Astrocyte of the spinal cord (primary cell): ENCODE results near the gene DMAC2L.
"Not testable (repeated sequence)": the region's sequence is repeated elsewhere in the genome, so short reads cannot be mapped to it uniquely, and the experiment has no call there.

Experiments used
- DNase-seq: peaks from one replicate; pipeline ENCODE4 v3.0.0; 2011; ENCODE audit warnings: low read depth, low spot score
- H3K4me3 ChIP-seq: 2 replicates; pipeline ENCODE4 v1.5.1; 2011; ENCODE audit warnings: low read depth, mild to moderate bottlenecking, low read length, moderate library complexity
- in situ Hi-C: cut with HindIII; loops from 2 replicates; pipeline ENCODE4 v1.10.0; 2017; ENCODE audit warnings: low sequenced_read_pairs
- TF ChIP-seq, protein P1 (sequence below): IDR thresholded peaks from 2 replicates; pipeline ENCODE4 v1.5.1; 2012; ENCODE audit warnings: low read depth, mild to moderate bottlenecking, low read length, inconsistent platforms

The DMAC2L gene

DNA sequence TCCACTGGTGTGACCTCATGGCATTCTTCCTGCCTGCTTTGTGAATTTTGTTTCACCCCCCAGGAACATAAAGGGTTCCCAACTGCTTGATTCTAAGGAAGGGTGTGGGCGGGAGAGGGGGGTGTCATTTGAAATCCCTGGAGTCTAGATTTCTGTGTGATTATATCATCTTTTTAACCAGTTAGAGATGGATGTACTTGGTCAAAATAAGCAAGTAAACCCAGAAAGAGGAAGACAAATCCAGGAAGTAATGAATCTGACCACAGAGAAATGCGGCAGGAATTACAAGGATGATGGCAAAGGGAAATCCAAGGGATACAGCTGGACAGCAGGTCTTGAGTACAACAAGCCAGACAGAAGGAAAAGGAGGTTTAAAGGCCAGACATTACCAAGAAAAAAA is 38.9 kb downstream of the DMAC2L start:
- no peak overlapping the region for H3K4me3 ChIP-seq
- in situ Hi-C loops, result no loop called here
- TF ChIP-seq, protein P1, sequence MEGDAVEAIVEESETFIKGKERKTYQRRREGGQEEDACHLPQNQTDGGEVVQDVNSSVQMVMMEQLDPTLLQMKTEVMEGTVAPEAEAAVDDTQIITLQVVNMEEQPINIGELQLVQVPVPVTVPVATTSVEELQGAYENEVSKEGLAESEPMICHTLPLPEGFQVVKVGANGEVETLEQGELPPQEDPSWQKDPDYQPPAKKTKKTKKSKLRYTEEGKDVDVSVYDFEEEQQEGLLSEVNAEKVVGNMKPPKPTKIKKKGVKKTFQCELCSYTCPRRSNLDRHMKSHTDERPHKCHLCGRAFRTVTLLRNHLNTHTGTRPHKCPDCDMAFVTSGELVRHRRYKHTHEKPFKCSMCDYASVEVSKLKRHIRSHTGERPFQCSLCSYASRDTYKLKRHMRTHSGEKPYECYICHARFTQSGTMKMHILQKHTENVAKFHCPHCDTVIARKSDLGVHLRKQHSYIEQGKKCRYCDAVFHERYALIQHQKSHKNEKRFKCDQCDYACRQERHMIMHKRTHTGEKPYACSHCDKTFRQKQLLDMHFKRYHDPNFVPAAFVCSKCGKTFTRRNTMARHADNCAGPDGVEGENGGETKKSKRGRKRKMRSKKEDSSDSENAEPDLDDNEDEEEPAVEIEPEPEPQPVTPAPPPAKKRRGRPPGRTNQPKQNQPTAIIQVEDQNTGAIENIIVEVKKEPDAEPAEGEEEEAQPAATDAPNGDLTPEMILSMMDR, result no peak
- DNase-seq, result peak; percentile 31

DNA sequence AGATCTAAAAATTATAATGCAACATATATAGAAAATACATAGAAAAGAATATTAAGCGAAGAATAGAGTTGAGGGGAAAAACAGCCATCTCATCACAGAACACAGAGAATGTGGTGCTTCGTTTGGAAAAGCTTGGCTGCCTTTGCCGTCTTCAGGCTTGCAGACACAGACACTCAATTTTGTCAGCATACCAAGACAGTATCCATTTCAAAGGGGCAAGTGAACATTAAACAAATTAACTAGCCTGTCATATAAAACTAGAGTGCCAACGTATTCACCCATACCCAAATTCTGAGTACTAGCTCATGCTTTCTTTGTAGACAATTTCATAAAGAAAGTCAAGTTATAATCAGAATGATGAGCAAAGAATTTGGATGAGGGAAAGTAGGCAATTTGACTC is 40.5 kb downstream of the DMAC2L start:
- TF ChIP-seq, protein P1, result no peak
- no peak overlapping the region for H3K4me3 ChIP-seq
- no peak for DNase-seq
- in situ Hi-C loops, result no loop called here

DNA sequence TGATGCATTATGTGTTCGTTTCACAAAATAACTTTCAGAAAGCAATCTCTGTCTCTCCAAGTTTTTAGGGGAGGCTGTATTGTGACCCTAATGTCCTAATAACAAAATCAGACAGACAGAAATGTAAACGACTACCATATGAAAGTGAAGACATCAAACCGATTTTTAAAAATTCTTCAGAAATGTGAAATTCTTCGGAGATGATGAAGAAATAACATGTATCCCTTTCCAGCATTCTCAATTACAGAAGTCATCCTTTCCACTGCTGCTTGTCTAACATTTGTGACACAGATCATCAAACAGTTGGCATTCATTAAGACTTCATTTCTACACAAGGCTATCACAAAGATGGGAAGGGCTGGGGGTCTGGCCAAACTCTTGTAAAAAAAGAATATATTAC is 41.0 kb downstream of the DMAC2L start:
- in situ Hi-C loops, result no loop called here
- no peak for DNase-seq
- TF ChIP-seq, protein P1, result no peak
- no peak overlapping the region for H3K4me3 ChIP-seq

DNA sequence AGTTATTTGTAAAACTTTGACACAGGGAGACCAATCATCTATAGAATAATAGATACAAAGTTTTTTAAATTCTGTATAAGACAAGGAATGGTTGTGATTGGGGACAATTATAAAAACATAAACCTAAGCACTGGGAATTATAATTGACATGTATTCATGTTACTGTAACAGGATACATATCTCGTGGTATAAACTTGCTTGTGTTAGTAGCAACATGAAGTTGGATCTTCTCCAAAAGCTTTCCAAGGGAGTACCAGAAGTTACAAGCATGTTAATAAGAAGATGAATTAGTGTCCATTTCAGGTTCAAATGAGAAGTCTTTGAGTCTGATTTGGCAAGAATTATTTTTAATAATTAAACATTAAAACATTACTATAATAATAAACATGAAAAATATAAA is 42.4 kb downstream of the DMAC2L start:
- H3K4me3 ChIP-seq, result no peak overlapping the region
- in situ Hi-C loops, result no loop called here
- TF ChIP-seq, protein P1, result no peak
- DNase-seq, result no peak

DNA sequence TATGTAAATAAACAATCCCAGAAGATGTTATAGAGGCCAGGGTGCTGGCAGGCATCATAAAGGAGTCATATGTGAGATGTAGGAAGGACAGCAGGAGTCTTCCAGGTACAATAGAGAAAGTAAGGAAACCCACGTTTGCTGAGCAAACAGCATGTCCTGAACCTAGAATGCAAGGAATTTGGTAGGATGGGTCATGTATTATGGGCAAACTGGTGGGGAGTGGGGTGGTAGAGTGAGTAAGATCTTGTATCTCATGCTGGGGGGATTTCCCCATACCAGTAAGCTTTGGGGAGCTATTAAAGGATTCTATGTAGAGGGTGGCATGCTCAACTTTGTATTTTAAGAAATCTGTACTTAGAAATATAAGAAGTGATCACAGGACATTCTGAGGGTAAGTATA is 43.6 kb downstream of the DMAC2L start:
- no peak overlapping the region for H3K4me3 ChIP-seq
- TF ChIP-seq, protein P1, result no peak
- no peak for DNase-seq
- in situ Hi-C loops, result no loop called here

DNA sequence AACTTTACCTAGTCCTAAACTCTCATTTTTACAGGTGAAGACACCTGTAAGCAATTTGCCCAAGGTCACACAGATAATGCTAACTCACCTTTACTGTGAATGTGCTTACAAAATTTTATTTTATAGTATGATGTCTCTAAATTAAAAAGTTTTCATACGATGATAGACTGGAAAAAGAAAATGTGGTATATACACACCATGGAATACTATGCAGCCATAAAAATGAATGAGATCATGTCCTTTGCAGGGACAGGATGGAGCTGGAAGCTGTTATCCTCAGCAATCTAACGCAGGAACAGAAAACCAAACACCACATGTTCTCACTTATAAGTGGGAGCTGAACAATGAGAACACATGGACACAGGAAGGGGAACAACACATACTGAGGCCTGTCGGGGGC is 44.2 kb downstream of the DMAC2L start:
- DNase-seq, in situ Hi-C loops, H3K4me3 ChIP-seq: not testable (repeated sequence)

DNA sequence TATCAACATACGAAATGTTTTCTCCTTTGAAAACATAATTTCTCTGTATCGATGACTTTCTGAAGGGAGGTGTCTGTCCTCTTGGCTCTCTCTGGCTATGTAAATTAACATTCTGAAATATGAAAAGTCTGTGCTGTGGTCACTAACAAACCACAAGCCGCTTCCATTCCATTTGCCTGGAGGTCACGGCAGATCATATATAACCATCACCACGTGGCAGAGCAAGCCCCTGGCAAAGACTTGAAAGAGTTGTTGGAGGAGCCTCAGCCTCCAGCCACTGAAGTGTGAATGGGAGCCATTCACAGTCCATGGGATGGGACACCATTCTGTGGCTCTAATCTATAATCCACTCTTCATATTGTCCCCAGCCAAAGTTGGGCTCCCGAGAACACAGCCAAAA is 45.0 kb downstream of the DMAC2L start:
- in situ Hi-C loops, result no loop called here
- no peak for DNase-seq
- TF ChIP-seq, protein P1, result no peak
- H3K4me3 ChIP-seq, result no peak overlapping the region
